GM03348 (cell line): Measurements from ENCODE around the gene PDGFRB.

Experiments used
- DNase-seq: peaks from one replicate; pipeline ENCODE4 v3.0.0; 2012; ENCODE audit warnings: low spot score

Gene PDGFRB

DNA sequence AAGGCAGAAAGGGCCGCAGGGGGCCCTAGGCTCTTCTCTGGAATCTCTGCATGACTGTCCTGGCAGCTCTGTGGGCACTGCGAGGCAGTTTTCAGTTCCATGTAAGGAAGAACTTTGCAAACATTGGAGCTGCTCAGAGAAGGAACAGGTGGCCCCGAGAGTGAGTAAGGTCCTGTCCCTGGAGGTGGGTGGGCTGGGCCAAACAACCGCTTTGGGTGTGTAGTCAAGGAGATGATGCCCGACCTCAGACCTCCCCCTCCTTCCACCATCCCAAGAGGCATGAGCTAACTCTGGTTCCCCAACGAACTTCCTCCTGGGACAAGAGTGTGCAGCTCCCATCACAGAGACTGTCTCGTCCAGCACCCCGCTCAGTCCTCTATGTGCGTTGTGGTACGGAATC, 89.8 kb downstream of the PDGFRB start:
- DNase-seq, result no peak

DNA sequence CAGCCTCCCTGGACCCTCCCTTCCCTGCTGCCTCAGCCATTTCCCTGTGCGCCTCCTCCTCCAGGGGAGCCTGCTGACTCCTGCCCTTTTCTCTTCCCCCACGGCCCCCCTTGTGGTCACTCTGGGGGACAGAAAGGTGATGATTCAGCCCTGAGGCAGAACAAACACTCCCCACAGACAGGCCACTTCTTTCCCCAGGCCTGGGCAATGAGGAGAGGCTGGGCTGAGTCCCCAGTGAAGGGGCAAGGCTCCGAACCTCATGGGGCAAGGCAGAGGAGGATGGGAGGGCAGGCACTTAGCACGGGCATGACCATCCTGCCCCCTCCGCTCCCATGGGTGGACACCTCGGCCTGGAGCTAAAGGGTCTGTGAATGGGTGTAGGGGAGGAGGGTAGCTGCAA, 90.3 kb downstream of the PDGFRB start:
- peak; percentile 54 for DNase-seq

DNA sequence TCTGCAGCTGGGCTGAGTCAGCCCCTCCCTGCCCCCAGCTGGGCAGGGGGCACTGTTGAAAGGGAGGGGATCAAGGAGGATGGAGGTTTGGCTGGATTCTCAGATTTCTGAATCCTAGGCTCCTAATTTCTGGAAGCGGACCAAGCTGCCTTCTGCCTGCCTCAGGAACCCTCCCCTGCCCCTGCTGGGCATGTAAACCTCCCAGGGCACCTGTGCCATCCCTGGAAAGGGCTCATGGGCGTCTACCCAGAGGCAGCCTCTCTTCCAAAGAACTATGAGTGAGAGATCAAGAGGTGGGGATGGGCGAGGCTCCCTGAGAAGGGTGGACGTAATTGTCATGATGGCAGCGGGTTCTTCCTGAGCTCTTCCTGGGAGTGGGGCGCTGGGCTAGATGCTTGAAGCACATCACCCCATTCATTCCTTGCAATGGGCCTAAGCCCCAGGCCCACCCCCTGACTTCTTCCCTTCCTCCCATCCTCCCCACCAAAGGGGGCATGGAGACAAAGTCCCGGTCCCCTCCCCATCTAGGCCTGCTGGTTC, 90.9 kb downstream of the PDGFRB start:
- DNase-seq, result no peak
